B cell (primary cell): Measurements from ENCODE around the gene CMTM6. TPM values are rescaled to one million over a fixed set of nuclear protein-coding genes. Genes with fewer than 3 reads are reported as not detected.
A peak's percentile ranks its signal among the peaks of the same experiment; 100 is the strongest.

Experiments
- ATAC-seq: fragments of 200-7000 bp; cut with Tn5 transposase; one replicate; pipeline ENCODE4 v1.10.0; 2021; ENCODE audit warnings: low read depth, mild to moderate bottlenecking, moderate number of reproducible peaks, moderate library complexity
- CTCF ChIA-PET: fragments of 350-600 bp; sonication (Branson Sonifier 250); formaldehyde crosslinking; loops from one replicate; lab custom pipeline; 2021; ENCODE audit warnings: antibody characterized with exemption, inconsistent platforms; lab: Charles Lee
- POLR2A ChIA-PET: fragments of 350-600 bp; sonication (Branson Sonifier 250); formaldehyde crosslinking; loops from one replicate; lab custom pipeline; 2021; ENCODE audit warnings: antibody characterized with exemption; lab: Charles Lee
- DNase-seq: peaks from one replicate; pipeline ENCODE4 v3.0.0; 2013
- H2AFZ ChIP-seq: 2 replicates; pipeline ENCODE4 v1.6.1; 2012; ENCODE audit warnings: mild to moderate bottlenecking, low read depth, low read length; ENCODE audit not compliant: insufficient read depth, poor library complexity, severe bottlenecking
- H3K27ac ChIP-seq, 2 donors: 1 replicate in 1 of 2; 2 replicates in 1 of 2; pipeline ENCODE4 v1.5.1; 2012 to 2013; ENCODE audit warnings: low read length in 2 of 2, mild to moderate bottlenecking in 2 of 2, moderate library complexity in 1 of 2
- H3K27me3 ChIP-seq, 4 experiments: fragments of 200-600 bp in 1 of 4; sonication (generic) in 1 of 4; replicated peaks in 1 of 4; 1 replicate in 2 of 4; 2 replicates in 2 of 4; pipeline versions ENCODE4 v1.6.1 to v1.7.0; 2013 to 2016; ENCODE audit warnings: low read length in 3 of 4, mild to moderate bottlenecking in 2 of 4, mixed read lengths in 1 of 4, moderate library complexity in 1 of 4; ENCODE audit not compliant: insufficient read depth in 4 of 4, control insufficient read depth in 3 of 4; ENCODE audit errors: control extremely low read depth in 1 of 4
- H3K36me3 ChIP-seq, 2 experiments: replicated peaks in 1 of 2; 1 replicate in 1 of 2; 2 replicates in 1 of 2; pipeline versions ENCODE4 v1.6.1 to v1.7.1; 2013; ENCODE audit warnings: low read length in 1 of 2; ENCODE audit not compliant: insufficient read depth in 2 of 2, control insufficient read depth in 1 of 2; ENCODE audit errors: control extremely low read depth in 1 of 2, extremely low read depth in 1 of 2
- H3K4me1 ChIP-seq, 2 donors: fragments of 200-600 bp in 1 of 2; sonication (generic) in 1 of 2; 1 replicate in 1 of 2; 2 replicates in 1 of 2; pipeline versions ENCODE4 v1.5.1 to v1.6.1; 2013 to 2017; ENCODE audit warnings: low read length in 2 of 2; ENCODE audit not compliant: control insufficient read depth in 2 of 2, insufficient read depth in 2 of 2
- H3K4me2 ChIP-seq: replicated peaks from 2 replicates; pipeline ENCODE3; 2012; ENCODE audit warnings: mild to moderate bottlenecking, low read depth, low read length; ENCODE audit not compliant: poor library complexity, severe bottlenecking
- H3K4me3 ChIP-seq, 5 experiments: fragments of 200-600 bp in 1 of 5; sonication (generic) in 1 of 5; 1 replicate in 3 of 5; 2 replicates in 2 of 5; pipeline versions ENCODE4 v1.5.1 to v1.7.0; 2011 to 2016; ENCODE audit warnings: low read length in 4 of 5, mild to moderate bottlenecking in 4 of 5, low read depth in 2 of 5, control low read depth in 1 of 5, moderate library complexity in 1 of 5; ENCODE audit not compliant: insufficient read depth in 1 of 5; ENCODE audit errors: control extremely low read depth in 1 of 5, extremely low read depth in 1 of 5
- H3K79me2 ChIP-seq: fragments of 200-600 bp; sonication (generic); one replicate; pipeline ENCODE4 v1.6.0; 2016; ENCODE audit warnings: low read length; ENCODE audit not compliant: control insufficient read depth, insufficient read depth
- H3K9ac ChIP-seq: fragments of 200-600 bp; sonication (generic); 2 replicates; pipeline ENCODE4 v1.6.1; 2017; ENCODE audit warnings: mild to moderate bottlenecking, low read length, moderate library complexity
- H3K9me3 ChIP-seq, 3 donors: one replicate each; pipeline versions ENCODE4 v1.6.1 to v1.7.1; 2013; ENCODE audit warnings: low read length in 2 of 3; ENCODE audit not compliant: control insufficient read depth in 2 of 3, insufficient read depth in 1 of 3; ENCODE audit errors: control extremely low read depth in 1 of 3
- H4K20me1 ChIP-seq: 2 replicates; pipeline ENCODE4 v1.6.0; 2012; ENCODE audit warnings: mild to moderate bottlenecking, low read length; ENCODE audit not compliant: insufficient read depth, control insufficient read depth, poor library complexity, severe bottlenecking
- H3K27ac Mint-ChIP-seq: one replicate; pipeline ENCODE4 v1.8.0; 2021; ENCODE audit warnings: mixed read lengths
- H3K27me3 Mint-ChIP-seq: one replicate; pipeline ENCODE4 v1.8.0; 2021; ENCODE audit warnings: mixed read lengths
- H3K4me1 Mint-ChIP-seq: one replicate; pipeline ENCODE4 v1.8.0; 2021; ENCODE audit warnings: mixed read lengths
- H3K4me3 Mint-ChIP-seq: one replicate; pipeline ENCODE4 v1.8.0; 2021; ENCODE audit warnings: mixed read lengths
- H3K9me3 Mint-ChIP-seq: one replicate; pipeline ENCODE4 v1.8.0; 2022; ENCODE audit warnings: mixed read lengths; ENCODE audit not compliant: insufficient read depth
- EZH2 ChIP-seq: IDR thresholded peaks from 2 replicates; pipeline ENCODE4 v1.6.1; 2012; ENCODE audit warnings: borderline replicate concordance, low read depth, mild to moderate bottlenecking, moderate library complexity, low read length; ENCODE audit not compliant: insufficient read depth, poor library complexity, severe bottlenecking
- WGBS: methylation state at CpG from one replicate; pipeline ENCODE4 v1.1.5; 2013; ENCODE audit warnings: missing lambda C conversion rate; ENCODE audit not compliant: insufficient coverage; 5-methylcytosine and 5-hydroxymethylcytosine counted together
- intact Hi-C: fragments of 100-400 bp; cut with micrococcal nuclease; formaldehyde crosslinking; loops from one replicate; pipeline ENCODE4 v1.10.0; 2022
- polyA plus RNA-seq: library from polyadenylated mRNA; depleted of rRNA; stranded (reverse); fragments of >200 nt; gene quantifications from 2 replicates; pipeline ENCODE4 v1.2.3, GENCODE V29; 2012
- total RNA-seq, 2 donors: library from RNA; stranded (reverse); fragments of 120-200 nt in 1 of 2; gene quantifications; 1 replicate in 1 of 2; 2 replicates in 1 of 2; pipeline versions ENCODE4 v1.2.3 to v1.2.4, GENCODE V29; 2013 to 2022
- TF ChIP-seq, protein P1 (sequence below): fragments of 200-600 bp; IDR thresholded peaks from one replicate; pipeline ENCODE4 v1.8.0; 2022; ENCODE audit warnings: antibody characterized with exemption, mild to moderate bottlenecking

Gene CMTM6
- total and polyA plus RNA-seq, 2 donors (not counting 1 experiment from before 2014, with no cell fraction given): 19.2 to 66.3 TPM

DNA sequence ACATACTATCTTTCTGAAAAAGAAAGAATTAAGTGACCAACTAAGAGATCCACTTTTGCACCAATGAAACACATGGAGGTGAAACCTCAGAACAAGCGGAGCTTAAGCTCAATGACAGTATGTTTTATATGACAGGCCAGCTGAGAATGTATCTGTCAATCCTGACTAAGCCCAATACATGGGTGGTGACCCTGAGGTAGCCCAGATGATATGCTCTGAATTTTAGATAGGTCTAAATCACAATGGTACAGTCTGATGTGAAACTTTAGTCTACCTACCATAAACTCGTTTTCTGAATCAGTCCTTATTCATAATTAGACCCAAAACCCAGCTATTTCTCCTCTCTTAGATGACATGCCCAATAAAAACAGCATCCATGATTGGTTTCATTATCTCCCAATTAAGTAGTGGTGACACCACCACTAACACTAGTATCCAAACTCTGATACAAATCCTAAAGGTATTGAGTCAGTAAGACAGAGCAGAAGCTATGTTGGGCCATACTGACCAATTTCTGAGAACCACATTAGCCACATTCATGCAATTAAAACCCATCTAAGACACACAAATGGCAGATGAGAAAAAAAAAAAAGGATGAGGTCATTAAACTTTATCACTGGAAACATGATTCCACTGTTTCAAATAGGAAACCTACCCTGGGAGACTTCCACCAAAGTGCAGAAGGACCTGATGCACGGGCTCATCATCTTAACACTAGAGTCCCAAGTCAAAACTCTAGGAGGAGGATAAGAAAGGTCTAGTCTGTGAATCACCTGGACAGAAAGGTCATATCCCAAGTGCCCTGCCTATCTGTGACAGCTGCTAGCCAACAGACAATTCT is 20.6 kb downstream of the CMTM6 start:
- no peak overlapping the region for H3K4me3 Mint-ChIP-seq
- Histone ChIP-seq H3K36me3 (peaks cover 14 to 34% of the 10 kb centered on the region in 2 experiments), H3K4me2 (no peak overlapping the region), H3K9ac (no peak overlapping the region), H3K27ac (peak overlapping the region in 1 of 2 donors; percentile 32), H4K20me1 (no peaks in the 10 kb centered on the region), H3K79me2 (peaks cover 43% of the 10 kb centered on the region), H3K27me3 (no peaks in the 10 kb centered on the region), H2AFZ (no peak overlapping the region), H3K9me3 (peaks cover 0 to 4% (median 0%) of the 10 kb centered on the region in 3 donors), H3K4me3 (no peak overlapping the region), H3K4me1 (peaks cover 24% of the 10 kb centered on the region in 2 donors)
- H3K4me1 Mint-ChIP-seq: peaks cover 43% of the 10 kb centered on the region
- WGBS: no CpG with 5 or more reads among the region's 3 CpGs
- no peaks in the 10 kb centered on the region for H3K27me3 Mint-ChIP-seq
- no peaks in the 10 kb centered on the region for H3K9me3 Mint-ChIP-seq
- no peak for ATAC-seq
- peak overlapping the region; percentile 12 for H3K27ac Mint-ChIP-seq
- ChIA-PET CTCF (interaction anchor here (0.8 to 6.7 kb wide), 3 partner anchors 13 to 85 kb away, joined by 3 to 62 read pairs (median 4); no protein-coding TSS in a partner anchor), POLR2A (no interaction called here)
- TF ChIP-seq, protein P1, sequence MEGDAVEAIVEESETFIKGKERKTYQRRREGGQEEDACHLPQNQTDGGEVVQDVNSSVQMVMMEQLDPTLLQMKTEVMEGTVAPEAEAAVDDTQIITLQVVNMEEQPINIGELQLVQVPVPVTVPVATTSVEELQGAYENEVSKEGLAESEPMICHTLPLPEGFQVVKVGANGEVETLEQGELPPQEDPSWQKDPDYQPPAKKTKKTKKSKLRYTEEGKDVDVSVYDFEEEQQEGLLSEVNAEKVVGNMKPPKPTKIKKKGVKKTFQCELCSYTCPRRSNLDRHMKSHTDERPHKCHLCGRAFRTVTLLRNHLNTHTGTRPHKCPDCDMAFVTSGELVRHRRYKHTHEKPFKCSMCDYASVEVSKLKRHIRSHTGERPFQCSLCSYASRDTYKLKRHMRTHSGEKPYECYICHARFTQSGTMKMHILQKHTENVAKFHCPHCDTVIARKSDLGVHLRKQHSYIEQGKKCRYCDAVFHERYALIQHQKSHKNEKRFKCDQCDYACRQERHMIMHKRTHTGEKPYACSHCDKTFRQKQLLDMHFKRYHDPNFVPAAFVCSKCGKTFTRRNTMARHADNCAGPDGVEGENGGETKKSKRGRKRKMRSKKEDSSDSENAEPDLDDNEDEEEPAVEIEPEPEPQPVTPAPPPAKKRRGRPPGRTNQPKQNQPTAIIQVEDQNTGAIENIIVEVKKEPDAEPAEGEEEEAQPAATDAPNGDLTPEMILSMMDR: no peak
- TF ChIP-seq EZH2: no peak
- no peak for DNase-seq
- intact Hi-C loops: no loop called here

DNA sequence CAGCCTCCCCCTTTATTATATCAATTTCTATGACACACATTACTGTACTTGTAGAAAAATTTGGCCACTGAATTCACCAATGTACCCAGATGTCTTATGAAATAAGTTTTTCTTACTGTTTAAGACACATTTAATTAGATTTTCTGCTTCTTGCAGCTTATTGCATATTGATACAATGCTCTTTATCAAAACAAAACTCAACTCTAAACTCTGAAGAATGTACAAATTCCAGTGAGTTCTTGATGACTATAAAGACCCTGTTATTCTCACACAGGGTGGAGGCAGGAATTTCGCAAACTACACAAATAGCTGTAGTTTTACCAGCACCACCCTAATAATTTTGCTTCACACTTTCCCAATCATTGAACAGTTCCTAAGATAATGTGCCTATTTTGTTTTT is 22.0 kb downstream of the CMTM6 start:
- H3K4me2 ChIP-seq: no peak overlapping the region
- no peaks in the 10 kb centered on the region for H3K9me3 Mint-ChIP-seq
- H3K27ac ChIP-seq: peak overlapping the region in 1 of 2 donors; percentile 29
- DNase-seq: no peak
- H3K4me1 Mint-ChIP-seq: peaks cover 45% of the 10 kb centered on the region
- CTCF ChIA-PET: interaction anchor here (1.2 to 6.7 kb wide), 2 partner anchors 11 to 20 kb away, joined by 4 to 62 read pairs; no protein-coding TSS in a partner anchor
- H3K4me1 ChIP-seq: peaks cover 28 to 32% of the 10 kb centered on the region in 2 donors
- POLR2A ChIA-PET: no interaction called here
- no peak overlapping the region for H3K4me3 Mint-ChIP-seq
- no peak overlapping the region for H3K9ac ChIP-seq
- peaks cover 12 to 24% of the 10 kb centered on the region in 2 experiments for H3K36me3 ChIP-seq
- no peak for ATAC-seq
- TF ChIP-seq, protein P1: no peak
- no peak for TF ChIP-seq EZH2
- H4K20me1 ChIP-seq: peaks cover 4% of the 10 kb centered on the region
- H3K4me3 ChIP-seq: no peak overlapping the region
- no peaks in the 10 kb centered on the region for H3K27me3 Mint-ChIP-seq
- no peak overlapping the region for H2AFZ ChIP-seq
- H3K27me3 ChIP-seq: no peaks in the 10 kb centered on the region
- no CpG with 5 or more reads among the region's 1 CpG for WGBS
- intact Hi-C loops: no loop called here
- H3K27ac Mint-ChIP-seq: no peak overlapping the region
- H3K79me2 ChIP-seq: peaks cover 57% of the 10 kb centered on the region
- peaks cover 0 to 4% (median 0%) of the 10 kb centered on the region in 3 donors for H3K9me3 ChIP-seq
